ENCODE results near the gene PPIE.
A peak's percentile ranks its signal among the peaks of the same experiment; 100 is the strongest.
"Not testable (repeated sequence)": the region's sequence is repeated elsewhere in the genome, so short reads cannot be mapped to it uniquely, and the experiment has no call there.

PPIE gene

DNA sequence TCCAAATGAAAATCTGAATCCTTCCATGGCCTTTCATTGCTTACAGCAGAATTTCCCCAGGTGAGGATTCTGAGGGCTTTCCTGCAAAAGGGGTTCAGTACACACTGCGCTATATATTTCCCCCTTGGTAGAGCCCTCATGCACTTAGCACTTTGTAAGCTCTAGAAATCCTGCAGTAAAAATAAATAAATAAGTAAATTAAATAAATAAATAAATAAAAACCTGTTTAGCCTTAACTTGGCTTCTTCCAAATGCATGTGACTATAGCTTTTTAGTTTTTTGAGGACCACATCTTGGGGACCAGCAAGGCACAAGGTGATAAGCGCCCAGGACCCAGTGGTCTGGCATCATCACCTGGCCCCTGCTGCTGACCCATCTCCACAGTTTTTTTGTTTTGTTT, 53.2 kb downstream of the PPIE start:
- DNase-seq (ENCODE audit: low spot score), result no peak
- H3K27me3 ChIP-seq (ENCODE audit: insufficient read depth, poor library complexity, severe bottlenecking), result no peaks in the 10 kb centered on the region
- H3K4me1 ChIP-seq (ENCODE audit: insufficient read depth, poor library complexity, severe bottlenecking), result peaks cover 4% of the 10 kb centered on the region
- no peak overlapping the region for H3K27ac ChIP-seq (ENCODE audit: poor library complexity, severe bottlenecking)
- no peak for TF ChIP-seq CTCF (IDR thresholded peaks at IDR 0.05; ENCODE audit: poor library complexity, severe bottlenecking)
- no peaks in the 10 kb centered on the region for H3K9me3 ChIP-seq (ENCODE audit: severe bottlenecking)
- no peak for ATAC-seq (ENCODE audit: low read depth)
- H3K4me3 ChIP-seq (ENCODE audit: severe bottlenecking), result no peak overlapping the region
- H3K36me3 ChIP-seq (ENCODE audit: low read depth), result no peaks in the 10 kb centered on the region

- no peak for TF ChIP-seq CTCF (IDR thresholded peaks at IDR 0.05; ENCODE audit: poor library complexity, severe bottlenecking)
- Histone ChIP-seq H3K27ac (ENCODE audit: poor library complexity, severe bottlenecking) (no peak overlapping the region), H3K4me1 (ENCODE audit: insufficient read depth, poor library complexity, severe bottlenecking) (peaks cover 11% of the 10 kb centered on the region), H3K27me3 (ENCODE audit: insufficient read depth, poor library complexity, severe bottlenecking) (no peaks in the 10 kb centered on the region), H3K36me3 (ENCODE audit: low read depth) (no peaks in the 10 kb centered on the region), H3K9me3 (ENCODE audit: severe bottlenecking) (no peaks in the 10 kb centered on the region), H3K4me3 (ENCODE audit: severe bottlenecking) (no peak overlapping the region)
- DNase-seq (ENCODE audit: low spot score) (no peak), ATAC-seq (ENCODE audit: low read depth) (no peak)
These were observed 57.0 kb downstream of the PPIE start for GRCh38 chr1:39795651-39796050.

DNA sequence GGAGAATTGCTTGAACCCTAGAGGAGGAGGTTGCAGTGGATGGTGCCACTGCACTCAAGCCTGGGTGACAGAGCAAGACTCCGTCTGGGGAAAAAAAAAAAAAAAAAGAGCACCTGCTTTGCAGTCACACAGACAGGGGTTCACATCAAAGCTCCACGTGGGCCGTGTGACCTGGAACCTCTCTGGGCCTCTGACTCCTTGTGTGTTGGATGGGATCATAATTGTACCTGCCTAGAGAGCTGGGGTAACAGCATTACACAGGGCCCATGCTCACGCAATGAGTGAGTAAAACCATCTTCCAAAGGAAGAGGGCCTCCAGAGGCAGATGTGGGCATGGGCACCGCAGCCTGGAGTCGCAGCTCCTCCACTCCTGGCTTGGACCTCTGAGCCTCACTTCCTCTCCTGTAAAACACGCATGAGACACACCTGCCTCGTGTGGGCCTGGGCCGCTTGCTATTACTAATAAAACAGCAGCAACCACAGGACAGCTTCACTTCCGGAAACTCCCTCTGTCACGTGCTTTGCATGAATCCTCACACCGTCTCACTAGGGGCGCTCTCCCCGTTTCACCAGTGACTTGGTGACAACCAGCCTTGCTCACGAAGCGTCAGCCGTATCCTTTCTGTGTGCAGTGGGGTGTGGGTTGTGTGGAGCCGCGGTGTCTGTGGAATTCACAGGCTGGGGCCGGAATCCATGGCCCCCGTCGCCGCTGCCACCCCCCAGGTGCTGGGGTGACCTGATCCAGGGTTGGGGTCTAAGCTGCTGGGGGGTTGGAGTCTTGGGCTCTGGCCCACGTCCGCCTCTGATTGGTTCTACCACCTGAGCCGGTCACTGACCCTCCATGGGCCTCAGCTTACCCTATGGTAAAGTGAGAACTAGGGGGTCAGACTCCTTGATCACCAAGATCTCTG, 60.4 kb downstream of the PPIE start:
- not testable (repeated sequence) for DNase-seq (ENCODE audit: low spot score); H3K36me3 ChIP-seq (ENCODE audit: low read depth); H3K27me3 ChIP-seq (ENCODE audit: insufficient read depth, poor library complexity, severe bottlenecking); ATAC-seq (ENCODE audit: low read depth); H3K9me3 ChIP-seq (ENCODE audit: severe bottlenecking); H3K4me3 ChIP-seq (ENCODE audit: severe bottlenecking)
- peak overlapping the region; percentile 71 for H3K27ac ChIP-seq (ENCODE audit: poor library complexity, severe bottlenecking)
- peaks cover 16% of the 10 kb centered on the region for H3K4me1 ChIP-seq (ENCODE audit: insufficient read depth, poor library complexity, severe bottlenecking)

GRCh38 chr1:39799770-39800470, 61.2 kb downstream of the PPIE start:
- no peaks in the 10 kb centered on the region for H3K27me3 ChIP-seq (ENCODE audit: insufficient read depth, poor library complexity, severe bottlenecking)
- H3K4me3 ChIP-seq (ENCODE audit: severe bottlenecking), result no peak overlapping the region
- no peaks in the 10 kb centered on the region for H3K9me3 ChIP-seq (ENCODE audit: severe bottlenecking)
- peaks cover 16% of the 10 kb centered on the region for H3K4me1 ChIP-seq (ENCODE audit: insufficient read depth, poor library complexity, severe bottlenecking)
- DNase-seq (ENCODE audit: low spot score) (no peak), ATAC-seq (ENCODE audit: low read depth) (peak; percentile 94)
- peak; percentile 90 for TF ChIP-seq CTCF (IDR thresholded peaks at IDR 0.05; ENCODE audit: poor library complexity, severe bottlenecking)
- no peaks in the 10 kb centered on the region for H3K36me3 ChIP-seq (ENCODE audit: low read depth)
- peak overlapping the region; percentile 71 for H3K27ac ChIP-seq (ENCODE audit: poor library complexity, severe bottlenecking)

DNA sequence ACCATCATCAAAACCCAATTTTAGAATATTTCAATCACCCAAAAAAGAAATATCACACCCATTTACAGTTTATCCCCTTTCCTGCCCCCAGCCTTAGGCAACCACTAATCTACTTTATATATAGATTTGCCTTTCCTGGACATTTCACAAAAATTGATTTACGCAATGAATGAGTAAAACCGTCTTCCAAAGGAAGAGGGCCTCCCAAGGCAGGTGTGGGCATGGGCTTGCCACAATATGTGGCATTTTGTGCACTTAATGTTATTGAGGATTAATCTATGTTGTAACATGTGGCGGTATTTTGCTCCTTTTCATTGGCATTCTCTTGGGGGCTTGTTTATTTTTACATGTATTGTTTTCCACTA, 61.8 kb downstream of the PPIE start:
- H3K4me1 ChIP-seq (ENCODE audit: insufficient read depth, poor library complexity, severe bottlenecking), result peaks cover 16% of the 10 kb centered on the region
- H3K27ac ChIP-seq (ENCODE audit: poor library complexity, severe bottlenecking), result peak overlapping the region; percentile 71
- no peaks in the 10 kb centered on the region for H3K9me3 ChIP-seq (ENCODE audit: severe bottlenecking)
- H3K4me3 ChIP-seq (ENCODE audit: severe bottlenecking), result no peak overlapping the region
- ATAC-seq (ENCODE audit: low read depth), result peak; percentile 69
- no peak for DNase-seq (ENCODE audit: low spot score)
- no peaks in the 10 kb centered on the region for H3K27me3 ChIP-seq (ENCODE audit: insufficient read depth, poor library complexity, severe bottlenecking)
- H3K36me3 ChIP-seq (ENCODE audit: low read depth), result no peaks in the 10 kb centered on the region
- TF ChIP-seq CTCF (IDR thresholded peaks at IDR 0.05; ENCODE audit: poor library complexity, severe bottlenecking), result no peak
